Measurements from ENCODE around the gene H2BK1.

Gene H2BK1

DNA sequence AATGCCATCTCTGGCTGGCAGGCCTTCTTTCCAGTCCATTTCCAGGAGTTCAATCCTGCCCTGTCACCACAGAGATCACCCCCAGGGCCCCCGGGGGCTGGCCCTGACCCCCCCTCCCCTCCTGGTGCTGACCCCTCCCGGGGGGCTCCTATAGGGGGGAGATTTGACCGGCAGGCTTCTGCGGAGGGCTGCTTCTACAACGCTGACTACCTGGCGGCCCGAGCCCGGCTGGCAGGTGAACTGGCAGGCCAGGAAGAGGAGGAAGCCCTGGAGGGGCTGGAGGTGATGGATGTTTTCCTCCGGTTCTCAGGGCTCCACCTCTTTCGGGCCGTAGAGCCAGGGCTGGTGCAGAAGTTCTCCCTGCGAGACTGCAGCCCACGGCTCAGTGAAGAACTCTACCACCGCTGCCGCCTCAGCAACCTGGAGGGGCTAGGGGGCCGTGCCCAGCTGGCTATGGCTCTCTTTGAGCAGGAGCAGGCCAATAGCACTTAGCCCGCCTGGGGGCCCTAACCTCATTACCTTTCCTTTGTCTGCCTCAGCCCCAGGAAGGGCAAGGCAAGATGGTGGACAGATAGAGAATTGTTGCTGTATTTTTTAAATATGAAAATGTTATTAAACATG, 28.0 kb upstream of the H2BK1 start:
- Histone ChIP-seq H3K36me3 (ENCODE audit: control insufficient read depth, insufficient read depth, low read length) (no peaks in the 10 kb centered on the region), H3K27me3 (ENCODE audit: control insufficient read depth, insufficient read depth, low read length) (no peaks in the 10 kb centered on the region), H3K79me2 (peaks cover 9% of the 10 kb centered on the region), H3K9me3 (ENCODE audit: control insufficient read depth, low read length) (no peaks in the 10 kb centered on the region), H3K4me3 (ENCODE audit: low read depth, low read length) (no peak overlapping the region), H3K9ac (no peak overlapping the region), H2AFZ (no peak overlapping the region), H3K27ac (no peak overlapping the region), H3K4me2 (ENCODE audit: low read length) (no peak overlapping the region), H3K4me1 (peaks cover 7% of the 10 kb centered on the region)
- TF ChIP-seq, protein P1, sequence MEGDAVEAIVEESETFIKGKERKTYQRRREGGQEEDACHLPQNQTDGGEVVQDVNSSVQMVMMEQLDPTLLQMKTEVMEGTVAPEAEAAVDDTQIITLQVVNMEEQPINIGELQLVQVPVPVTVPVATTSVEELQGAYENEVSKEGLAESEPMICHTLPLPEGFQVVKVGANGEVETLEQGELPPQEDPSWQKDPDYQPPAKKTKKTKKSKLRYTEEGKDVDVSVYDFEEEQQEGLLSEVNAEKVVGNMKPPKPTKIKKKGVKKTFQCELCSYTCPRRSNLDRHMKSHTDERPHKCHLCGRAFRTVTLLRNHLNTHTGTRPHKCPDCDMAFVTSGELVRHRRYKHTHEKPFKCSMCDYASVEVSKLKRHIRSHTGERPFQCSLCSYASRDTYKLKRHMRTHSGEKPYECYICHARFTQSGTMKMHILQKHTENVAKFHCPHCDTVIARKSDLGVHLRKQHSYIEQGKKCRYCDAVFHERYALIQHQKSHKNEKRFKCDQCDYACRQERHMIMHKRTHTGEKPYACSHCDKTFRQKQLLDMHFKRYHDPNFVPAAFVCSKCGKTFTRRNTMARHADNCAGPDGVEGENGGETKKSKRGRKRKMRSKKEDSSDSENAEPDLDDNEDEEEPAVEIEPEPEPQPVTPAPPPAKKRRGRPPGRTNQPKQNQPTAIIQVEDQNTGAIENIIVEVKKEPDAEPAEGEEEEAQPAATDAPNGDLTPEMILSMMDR (IDR thresholded peaks at IDR 0.05), result no peak

- Histone ChIP-seq H3K9me3 (ENCODE audit: control insufficient read depth, low read length) (no peaks in the 10 kb centered on the region), H3K79me2 (peaks cover 16% of the 10 kb centered on the region), H2AFZ (no peak overlapping the region), H3K27ac (no peak overlapping the region), H3K9ac (no peak overlapping the region), H3K4me3 (ENCODE audit: low read depth, low read length) (no peak overlapping the region), H3K36me3 (ENCODE audit: control insufficient read depth, insufficient read depth, low read length) (no peaks in the 10 kb centered on the region), H3K4me2 (ENCODE audit: low read length) (no peak overlapping the region), H3K27me3 (ENCODE audit: control insufficient read depth, insufficient read depth, low read length) (no peaks in the 10 kb centered on the region), H3K4me1 (peaks cover 9% of the 10 kb centered on the region)
- TF ChIP-seq, protein P1 (IDR thresholded peaks at IDR 0.05), result no peak
Measured at GRCh38 chr7:151237244-151238189, 27.2 kb upstream of the H2BK1 start.

- Histone ChIP-seq H3K79me2 (peaks cover 25% of the 10 kb centered on the region), H3K36me3 (ENCODE audit: control insufficient read depth, insufficient read depth, low read length) (no peaks in the 10 kb centered on the region), H3K4me2 (ENCODE audit: low read length) (no peak overlapping the region), H3K4me3 (ENCODE audit: low read depth, low read length) (no peak overlapping the region), H3K27me3 (ENCODE audit: control insufficient read depth, insufficient read depth, low read length) (no peaks in the 10 kb centered on the region), H3K4me1 (peaks cover 15% of the 10 kb centered on the region), H2AFZ (no peak overlapping the region), H3K9me3 (ENCODE audit: control insufficient read depth, low read length) (no peaks in the 10 kb centered on the region), H3K27ac (no peak overlapping the region), H3K9ac (no peak overlapping the region)
- TF ChIP-seq, protein P1 (IDR thresholded peaks at IDR 0.05), result no peak
Measured at GRCh38 chr7:151236406-151236805, 26.1 kb upstream of the H2BK1 start.

DNA sequence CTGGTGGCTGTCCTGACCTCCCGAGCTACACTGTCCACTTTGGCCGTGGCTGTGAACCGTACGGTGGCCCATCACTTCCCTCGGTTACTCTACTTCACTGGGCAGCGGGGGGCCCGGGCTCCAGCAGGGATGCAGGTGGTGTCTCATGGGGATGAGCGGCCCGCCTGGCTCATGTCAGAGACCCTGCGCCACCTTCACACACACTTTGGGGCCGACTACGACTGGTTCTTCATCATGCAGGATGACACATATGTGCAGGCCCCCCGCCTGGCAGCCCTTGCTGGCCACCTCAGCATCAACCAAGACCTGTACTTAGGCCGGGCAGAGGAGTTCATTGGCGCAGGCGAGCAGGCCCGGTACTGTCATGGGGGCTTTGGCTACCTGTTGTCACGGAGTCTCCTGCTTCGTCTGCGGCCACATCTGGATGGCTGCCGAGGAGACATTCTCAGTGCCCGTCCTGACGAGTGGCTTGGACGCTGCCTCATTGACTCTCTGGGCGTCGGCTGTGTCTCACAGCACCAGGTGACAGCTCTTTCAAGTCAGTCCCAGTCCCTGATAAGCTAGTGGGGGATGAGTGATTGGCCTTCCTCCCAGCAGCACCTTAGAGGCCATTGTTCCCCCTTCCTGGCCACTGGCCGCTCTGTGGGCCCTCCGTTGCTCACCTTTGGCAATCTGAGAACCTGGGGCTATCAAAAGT, 25.0 kb upstream of the H2BK1 start:
- H3K4me2 ChIP-seq (ENCODE audit: low read length), result no peak overlapping the region
- no peak overlapping the region for H3K27ac ChIP-seq
- no peak overlapping the region for H2AFZ ChIP-seq
- no peak overlapping the region for H3K9ac ChIP-seq
- no peaks in the 10 kb centered on the region for H3K36me3 ChIP-seq (ENCODE audit: control insufficient read depth, insufficient read depth, low read length)
- peaks cover 17% of the 10 kb centered on the region for H3K4me1 ChIP-seq
- H3K27me3 ChIP-seq (ENCODE audit: control insufficient read depth, insufficient read depth, low read length), result no peaks in the 10 kb centered on the region
- H3K79me2 ChIP-seq, result peaks cover 25% of the 10 kb centered on the region
- H3K4me3 ChIP-seq (ENCODE audit: low read depth, low read length), result no peak overlapping the region
- H3K9me3 ChIP-seq (ENCODE audit: control insufficient read depth, low read length), result no peaks in the 10 kb centered on the region
- TF ChIP-seq, protein P1 (IDR thresholded peaks at IDR 0.05), result no peak

Measured in parathyroid adenoma (tissue), 2 donors.